Measurements from ENCODE around the gene CISH. TPM values are rescaled to one million over a fixed set of nuclear protein-coding genes. Genes with fewer than 3 reads are reported as not detected.

CISH gene
- total RNA-seq: 0.73 and 1.0 TPM in 2 replicates

GRCh38 chr3:50611464-50612233, at the start of gene CISH:
CISH (minus strand) TSS chr3:50611774; CDS start chr3:50611650, 124 bp downstream.

GRCh38 chr3:50617096-50617791, 5.7 kb upstream of the CISH start, which contains the start of gene MAPKAPK3:
MAPKAPK3 (plus strand) TSS chr3:50617151; CDS start chr3:50617566, 415 bp downstream.

GRCh38 chr3:50568947-50569749, 42.4 kb downstream of the CISH start, which contains the start of gene HEMK1:
HEMK1 (plus strand) TSS chr3:50569522; CDS start chr3:50571105, 1,583 bp downstream.

GRCh38 chr3:50567386-50568167, 44.0 kb downstream of the CISH start, which contains the start of gene C3orf18:
C3orf18 (minus strand) TSS chr3:50567747; CDS start chr3:50565699, 2,048 bp downstream.

Other genes with a start within 250 kb of the CISH start
- gene CACNA2D2, start 108.1 kb downstream of the CISH start, total RNA-seq: 0.07 TPM in 2 replicates
- 24.4 and 30.9 TPM in 2 replicates for gene C3orf18, start 44.0 kb downstream of the CISH start, total RNA-seq
- 20.8 and 31.6 TPM in 2 replicates for gene HEMK1, start 42.3 kb downstream of the CISH start, total RNA-seq
- 40.2 and 58.5 TPM in 2 replicates for gene MAPKAPK3, start 5.4 kb upstream of the CISH start, total RNA-seq
- gene DOCK3, start 63.2 kb upstream of the CISH start, total RNA-seq: 0.26 and 0.30 TPM in 2 replicates